Hippocampal formation (tissue), 2 donors: ENCODE results near the gene ABCF3.

Experiments
- DNase-seq, 2 donors: peaks; one replicate each; lab custom pipeline; 2025; lab: John Stamatoyannopoulos, UW

ABCF3 gene

DNA sequence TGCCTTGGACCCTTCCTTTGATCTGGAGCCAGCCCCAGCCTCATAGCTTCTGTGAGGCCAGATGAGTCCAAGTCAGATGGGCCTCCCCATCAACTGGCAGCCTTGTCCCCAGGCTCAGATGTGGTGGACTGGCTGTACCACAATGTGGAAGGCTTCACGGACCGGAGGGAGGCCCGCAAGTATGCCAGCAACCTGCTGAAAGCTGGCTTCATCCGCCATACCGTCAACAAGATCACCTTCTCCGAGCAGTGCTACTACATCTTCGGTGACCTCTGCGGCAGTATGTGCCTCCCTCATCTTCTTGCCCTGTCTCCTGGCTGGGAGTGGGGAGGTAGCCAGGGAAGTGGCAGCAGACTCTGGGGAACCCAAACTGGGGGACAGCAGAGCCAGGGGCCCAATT lies 18.2 kb upstream of the ABCF3 start:
- DNase-seq: no peak

- no peak for DNase-seq
Measured at GRCh38 chr3:184168363-184169120, 17.5 kb upstream of the ABCF3 start.

- no peak for DNase-seq
Measured at GRCh38 chr3:184169896-184170875, 15.8 kb upstream of the ABCF3 start.

DNA sequence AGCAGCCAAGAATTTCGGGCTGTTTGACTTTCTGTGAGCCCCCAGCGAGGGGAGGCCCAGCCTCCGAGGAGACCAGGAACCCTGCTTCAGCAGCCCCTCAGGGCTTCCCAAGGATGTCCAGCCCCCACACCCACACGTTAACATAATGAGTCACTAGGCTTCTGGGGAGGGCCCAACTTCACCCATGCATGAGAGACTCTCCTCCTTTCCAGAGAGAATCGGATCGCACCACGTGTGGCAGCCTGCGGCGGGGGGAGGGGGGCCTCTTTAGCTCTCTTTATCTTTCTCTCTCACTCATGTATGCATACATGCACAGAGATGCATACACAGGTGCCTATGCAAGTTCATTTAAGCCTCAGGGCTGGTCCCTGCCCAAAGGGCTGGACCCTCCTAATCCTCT lies 14.4 kb upstream of the ABCF3 start:
- DNase-seq: no peak

DNA sequence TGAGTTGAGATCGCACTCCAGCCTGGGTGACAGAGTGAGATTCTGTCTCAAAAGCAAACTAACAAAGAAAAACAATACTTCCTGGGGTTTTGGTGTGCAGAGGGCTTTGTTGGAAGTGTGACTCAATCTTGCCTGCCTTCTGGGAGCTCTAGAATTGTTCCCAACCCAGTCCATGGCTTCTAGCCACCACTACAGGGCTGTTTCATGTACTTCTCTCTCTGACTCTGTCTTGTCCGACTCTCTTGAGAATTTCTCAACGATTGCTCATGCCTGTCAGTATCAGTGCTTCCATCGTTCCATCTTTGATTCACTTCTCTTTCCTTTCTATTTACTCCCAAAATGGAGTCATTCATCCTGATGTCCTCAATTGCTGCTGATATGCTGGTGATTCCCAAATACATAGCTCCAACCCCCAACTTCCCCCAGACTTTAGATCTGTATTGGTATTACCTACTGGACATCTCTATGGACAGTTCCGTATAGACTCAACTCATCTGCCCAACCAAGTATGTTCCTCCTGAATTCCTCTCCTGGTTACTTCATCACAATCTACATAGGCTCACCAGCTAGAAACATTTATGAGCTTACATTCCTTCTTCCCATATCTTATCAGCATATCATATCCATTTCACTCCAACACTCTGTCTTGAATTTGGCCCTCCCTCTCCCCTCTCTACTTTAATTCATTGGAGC lies 13.2 kb upstream of the ABCF3 start:
- DNase-seq: no peak

- DNase-seq: no peak
Measured at GRCh38 chr3:184173374-184173722, 12.7 kb upstream of the ABCF3 start.

DNA sequence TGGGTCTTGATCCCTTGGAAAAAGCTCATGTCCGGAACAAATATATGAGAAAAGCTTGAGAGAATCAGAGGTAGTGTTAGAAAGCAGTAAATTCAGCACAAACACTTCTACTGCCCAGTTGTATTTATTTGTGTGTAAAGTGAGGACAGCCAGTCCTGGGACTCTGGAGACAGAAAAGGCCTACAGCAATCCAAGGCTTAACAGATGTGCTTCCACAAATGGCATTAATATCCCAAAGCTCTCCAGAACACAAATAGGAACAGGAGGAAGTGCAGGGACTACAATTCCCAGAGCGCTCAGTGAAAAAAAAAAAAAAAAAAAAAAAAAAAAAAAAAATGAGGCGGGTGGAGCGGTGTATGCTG lies 11.7 kb upstream of the ABCF3 start:
- no peak for DNase-seq

DNA sequence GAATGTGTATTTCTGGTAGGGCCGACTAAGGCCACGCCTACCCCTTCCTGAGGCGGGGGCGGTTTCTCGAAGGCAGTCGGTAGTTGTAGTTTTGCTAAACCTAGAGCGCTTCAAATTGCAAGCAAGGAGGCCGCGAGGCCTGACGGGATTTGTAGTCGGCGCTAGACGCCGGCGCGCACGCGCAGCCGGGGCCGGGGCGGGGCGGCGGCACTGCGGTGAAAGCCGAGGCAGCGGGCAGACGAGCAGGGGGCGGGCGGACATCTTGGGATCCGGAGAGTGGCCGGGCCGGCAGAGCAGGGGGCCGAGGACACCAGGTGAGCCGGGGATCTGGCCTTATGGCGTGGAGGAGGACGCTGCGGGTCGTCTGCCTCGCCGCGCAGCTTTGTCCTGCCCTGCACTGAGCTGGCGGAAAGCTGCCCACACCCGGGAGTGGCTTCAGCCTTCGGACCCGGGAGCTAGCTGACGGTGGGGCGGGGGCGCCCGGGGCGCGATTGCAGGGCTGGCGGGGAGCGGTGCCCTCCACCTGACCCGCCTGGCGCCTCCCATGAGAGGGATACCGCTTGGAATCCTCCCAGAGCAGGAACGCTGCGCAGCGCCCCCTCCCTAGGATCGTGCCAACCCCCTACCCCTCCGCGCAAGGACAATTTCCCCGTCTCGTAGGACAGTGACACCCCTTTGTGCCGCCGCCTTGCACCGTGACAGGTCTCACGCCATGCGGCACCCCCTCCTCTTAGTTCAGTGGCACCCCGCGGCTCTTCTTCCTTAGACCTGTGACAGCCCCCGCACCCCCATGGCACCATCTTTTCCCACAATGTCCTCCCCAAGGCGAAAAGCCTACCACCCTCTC lies 11.1 kb upstream of the ABCF3 start, which contains the start of gene AP2M1:
Gene AP2M1 (plus strand): TSS at position 210 of the 847 bp plus-strand sequence. CDS start 2,139 bp downstream, outside the sequence.
- DNase-seq: peak; percentile 97 to 99

DNA sequence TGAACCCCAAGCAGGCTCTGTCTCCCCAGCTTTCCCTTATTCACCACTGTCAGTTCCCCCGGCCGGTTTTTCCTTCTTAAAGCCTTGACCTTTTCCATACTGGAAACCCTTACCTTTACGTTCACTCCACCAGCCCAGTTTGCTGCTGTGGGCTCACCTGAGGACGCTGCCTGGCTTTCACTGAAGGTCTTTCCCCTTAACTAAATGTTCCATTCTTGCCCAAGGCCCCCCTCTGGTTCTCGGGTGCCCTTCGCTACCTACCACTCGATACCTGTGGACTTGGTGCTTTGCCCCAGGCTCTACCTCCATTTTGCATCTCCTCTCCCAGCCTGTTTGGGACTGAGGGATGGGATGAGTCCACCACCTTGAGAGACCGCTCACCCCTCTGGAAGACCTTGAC lies 10.5 kb upstream of the ABCF3 start:
- no peak for DNase-seq

DNA sequence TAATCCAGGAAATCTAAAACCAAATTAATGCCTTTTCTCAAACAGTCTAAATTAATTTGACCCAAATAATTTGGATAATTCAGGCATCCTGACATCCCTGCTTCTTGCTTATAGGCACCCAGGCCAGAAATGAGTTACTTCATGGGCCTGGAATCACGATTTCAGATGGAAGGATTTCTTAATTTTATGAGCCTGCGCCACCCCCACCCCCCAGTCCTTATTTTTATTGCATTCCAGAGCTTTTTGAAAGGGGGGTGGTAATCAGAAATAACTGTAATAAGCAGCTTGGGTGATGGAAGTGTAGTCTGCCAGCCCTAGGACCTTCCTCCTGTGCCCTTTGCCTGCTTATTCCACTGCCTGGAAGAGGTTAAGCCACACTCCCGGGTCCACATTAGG lies 10.0 kb upstream of the ABCF3 start:
- no peak for DNase-seq

DNA sequence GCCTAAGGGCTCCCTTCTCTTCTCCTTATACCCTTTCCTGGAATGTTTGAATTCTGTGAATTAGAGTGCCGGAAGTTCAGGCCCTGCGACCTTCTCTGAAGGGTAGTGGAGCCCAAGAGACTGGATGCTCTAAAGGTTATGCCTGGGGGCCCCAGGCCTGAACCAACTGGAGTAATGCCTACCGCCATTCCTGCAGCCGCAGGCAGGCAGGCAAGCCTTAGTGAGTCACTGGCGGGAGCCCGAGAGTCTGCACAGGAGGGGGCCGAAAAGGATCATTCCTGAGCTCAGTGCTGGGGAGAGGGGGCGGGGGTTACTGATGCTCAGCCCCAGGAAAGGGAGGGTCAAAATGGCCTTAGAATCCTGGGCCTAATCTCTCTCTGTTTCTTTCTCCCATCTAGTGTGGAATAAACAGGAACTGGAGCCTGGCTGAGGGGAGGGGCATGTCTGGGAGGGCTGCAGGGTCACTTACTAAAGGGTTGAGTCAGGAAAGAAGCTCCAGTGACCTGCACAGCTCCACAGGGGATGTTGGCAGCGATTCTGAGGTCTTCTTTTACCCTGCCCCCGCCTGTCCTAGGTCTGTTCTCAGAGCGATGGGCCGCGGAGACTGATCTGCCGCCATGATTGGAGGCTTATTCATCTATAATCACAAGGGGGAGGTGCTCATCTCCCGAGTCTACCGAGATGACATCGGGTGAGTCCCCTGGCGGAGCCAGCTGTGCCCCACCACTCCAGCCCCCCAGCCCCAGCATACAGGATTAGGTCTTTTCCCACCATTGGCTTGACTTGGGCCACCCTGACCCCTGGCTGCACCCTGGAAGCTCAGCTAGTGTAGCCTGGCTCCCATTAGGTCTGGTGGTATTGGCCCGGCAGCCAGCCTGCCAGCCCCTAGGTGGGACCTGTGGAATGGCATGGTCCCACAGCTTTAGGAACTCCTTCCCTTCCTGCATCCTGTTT lies 9.3 kb upstream of the ABCF3 start:
- peak in 1 of 2 donors; percentile 16 for DNase-seq

- no peak for DNase-seq
Measured at GRCh38 chr3:184177331-184177731, 8.7 kb upstream of the ABCF3 start.

DNA sequence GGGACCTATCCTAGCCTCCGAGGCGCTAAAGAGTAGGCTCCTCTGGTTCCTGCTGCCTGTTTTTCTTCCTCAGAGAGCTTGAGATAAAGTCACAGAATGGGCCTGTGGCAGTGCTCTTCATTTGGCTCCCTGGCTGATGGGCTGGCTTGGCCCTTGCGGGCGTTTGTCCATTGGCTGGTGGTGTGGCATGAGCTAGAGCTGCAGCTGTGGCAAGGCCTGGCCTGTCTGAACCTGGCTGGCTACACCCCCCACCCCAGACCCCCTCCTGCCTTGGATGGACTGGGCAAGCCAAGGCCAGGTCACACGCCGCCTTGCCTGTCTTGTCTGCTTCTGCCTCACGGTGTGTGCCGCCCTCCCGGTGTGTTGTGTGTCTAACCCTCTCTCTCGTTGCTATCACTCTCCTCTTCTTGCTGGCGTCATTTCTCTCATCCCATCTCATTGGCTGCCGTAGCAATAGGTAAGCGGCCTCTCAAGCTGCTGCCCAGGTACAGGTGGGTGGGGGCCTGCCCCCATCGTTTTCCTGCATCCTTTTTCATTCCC lies 8.2 kb upstream of the ABCF3 start:
- no peak for DNase-seq

DNA sequence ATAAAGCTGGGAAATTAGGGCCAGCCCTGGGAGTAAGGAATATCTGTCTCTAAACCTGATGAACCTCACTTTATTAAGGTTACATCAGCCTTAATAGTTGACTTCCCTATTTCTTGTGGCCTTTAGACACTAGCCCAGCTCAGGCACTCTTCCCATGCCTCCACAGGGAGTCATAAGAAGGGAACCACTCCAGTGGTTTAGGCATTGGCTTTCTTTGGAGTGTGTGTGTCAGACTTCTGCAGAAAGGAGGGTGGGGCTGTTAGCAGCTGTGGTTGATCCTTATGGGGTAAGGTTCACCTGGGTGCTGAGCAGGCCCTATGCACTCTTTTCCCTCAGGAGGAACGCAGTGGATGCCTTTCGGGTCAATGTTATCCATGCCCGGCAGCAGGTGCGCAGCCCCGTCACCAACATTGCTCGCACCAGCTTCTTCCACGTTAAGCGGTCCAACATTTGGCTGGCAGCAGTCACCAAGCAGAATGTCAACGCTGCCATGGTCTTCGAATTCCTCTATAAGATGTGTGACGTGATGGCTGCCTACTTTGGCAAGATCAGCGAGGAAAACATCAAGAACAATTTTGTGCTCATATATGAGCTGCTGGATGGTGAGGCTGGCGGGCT lies 7.4 kb upstream of the ABCF3 start:
- no peak for DNase-seq

- DNase-seq: no peak
Measured at GRCh38 chr3:184180165-184180564, 5.8 kb upstream of the ABCF3 start.

DNA sequence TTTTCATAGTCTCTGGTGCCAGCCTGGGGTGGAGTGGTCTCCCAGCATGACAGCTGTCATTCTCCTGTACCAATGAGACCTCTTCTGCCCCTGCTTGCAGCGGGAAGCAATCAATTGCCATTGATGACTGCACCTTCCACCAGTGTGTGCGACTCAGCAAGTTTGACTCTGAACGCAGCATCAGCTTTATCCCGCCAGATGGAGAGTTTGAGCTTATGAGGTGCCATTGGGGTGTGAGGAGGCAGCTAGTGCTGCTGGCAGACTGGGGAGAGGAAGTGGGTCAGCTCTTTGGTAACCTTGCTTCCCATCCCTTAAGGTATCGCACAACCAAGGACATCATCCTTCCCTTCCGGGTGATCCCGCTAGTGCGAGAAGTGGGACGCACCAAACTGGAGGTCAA lies 4.4 kb upstream of the ABCF3 start:
- no peak for DNase-seq

- DNase-seq: no peak
Measured at GRCh38 chr3:184183679-184184078, 2.3 kb upstream of the ABCF3 start.

- DNase-seq: no peak
Measured at GRCh38 chr3:184184546-184185230, 1.3 kb upstream of the ABCF3 start.
